GM23248 (cell line): ENCODE data around the gene CLIC4. TPM values are rescaled to one million over a fixed set of nuclear protein-coding genes. Genes with fewer than 3 reads are reported as not detected.

Experiments used
- DNase-seq: peaks from one replicate; pipeline ENCODE4 v3.0.0-alpha.2; 2015
- H2AFZ ChIP-seq: fragments of 200-600 bp; sonication (generic); 2 replicates; pipeline ENCODE4 v1.6.1; 2016; ENCODE audit warnings: antibody characterized with exemption
- H3F3A ChIP-seq: fragments of 200-600 bp; sonication (generic); 2 replicates; pipeline ENCODE4 v1.6.1; 2016; ENCODE audit warnings: mild to moderate bottlenecking, antibody characterized with exemption, mixed run types; ENCODE audit not compliant: insufficient read depth
- H3K27ac ChIP-seq: fragments of 200-600 bp; sonication (generic); 2 replicates; pipeline ENCODE4 v1.5.1; 2016; ENCODE audit warnings: mild to moderate bottlenecking
- H3K27me3 ChIP-seq: fragments of 200-600 bp; sonication (generic); replicated peaks from 2 replicates; pipeline ENCODE4 v1.6.1; 2016; ENCODE audit warnings: mild to moderate bottlenecking; ENCODE audit not compliant: insufficient read depth
- H3K36me3 ChIP-seq: fragments of 200-600 bp; sonication (generic); 2 replicates; pipeline ENCODE4 v1.6.1; 2016; ENCODE audit warnings: low read depth, mild to moderate bottlenecking
- H3K4me1 ChIP-seq: fragments of 200-600 bp; sonication (generic); 2 replicates; pipeline ENCODE4 v1.6.1; 2016; ENCODE audit warnings: mild to moderate bottlenecking; ENCODE audit not compliant: insufficient read depth
- H3K4me2 ChIP-seq: fragments of 200-600 bp; sonication (generic); one replicate; pipeline ENCODE4 v1.6.1; 2016; ENCODE audit warnings: mild to moderate bottlenecking; ENCODE audit not compliant: unreplicated experiment
- H3K4me3 ChIP-seq: fragments of 200-600 bp; sonication (generic); 2 replicates; pipeline ENCODE4 v1.5.1; 2016; ENCODE audit warnings: mild to moderate bottlenecking
- H3K79me2 ChIP-seq: fragments of 200-600 bp; sonication (generic); 2 replicates; pipeline ENCODE4 v1.6.1; 2016; ENCODE audit warnings: mild to moderate bottlenecking; ENCODE audit not compliant: insufficient read depth
- H3K9ac ChIP-seq: fragments of 200-600 bp; sonication (generic); 2 replicates; pipeline ENCODE4 v1.6.1; 2016; ENCODE audit warnings: mild to moderate bottlenecking
- H3K9me2 ChIP-seq: fragments of 200-600 bp; sonication (generic); 2 replicates; pipeline ENCODE4 v1.6.1; 2016; ENCODE audit warnings: mixed run types, mild to moderate bottlenecking, moderate library complexity; ENCODE audit not compliant: insufficient read depth
- H3K9me3 ChIP-seq: fragments of 200-600 bp; sonication (generic); one replicate; pipeline ENCODE4 v1.6.1; 2017; ENCODE audit warnings: low read depth
- H4K20me1 ChIP-seq: fragments of 200-600 bp; sonication (generic); 2 replicates; pipeline ENCODE4 v1.6.0; 2016; ENCODE audit not compliant: insufficient read depth
- EZH2 ChIP-seq: fragments of 200-600 bp; sonication (generic); IDR thresholded peaks from 2 replicates; pipeline ENCODE4 v1.6.1; 2018; ENCODE audit warnings: antibody characterized with exemption, mild to moderate bottlenecking; ENCODE audit not compliant: insufficient read depth, poor library complexity, severe bottlenecking
- EZH2phosphoT487 ChIP-seq: fragments of 200-600 bp; sonication (generic); IDR thresholded peaks from 2 replicates; pipeline ENCODE4 v1.6.1; 2018; ENCODE audit warnings: antibody characterized with exemption, moderate library complexity, mild to moderate bottlenecking, low read depth; ENCODE audit not compliant: insufficient read depth
- WGBS, 2 experiments: methylation state at CpG; one replicate each; pipeline ENCODE4 v1.1.6; 2015 to 2017; ENCODE audit warnings: low lambda C conversion rate in 2 of 2, low coverage in 1 of 2; ENCODE audit errors: missing lambda C conversion rate in 2 of 2; 5-methylcytosine and 5-hydroxymethylcytosine counted together
- in situ Hi-C: fragments of 300-500 bp; cut with MboI; formaldehyde crosslinking; loops from 2 replicates; pipeline ENCODE4 v1.15.0; 2020
- polyA plus RNA-seq: library from polyadenylated mRNA; unstranded; fragments of >200 nt; fragmentation: Nextera tagmentation; extraction: Ambion mirVana; gene quantifications from 2 replicates; pipeline ENCODE4 v1.2.1, GENCODE V29; 2016
- total RNA-seq: library from RNA; depleted of rRNA; stranded (reverse); fragments of >200 nt; shearing (Covaris generic); gene quantifications from 2 replicates; pipeline ENCODE4 v1.2.3, GENCODE V29; 2014

The CLIC4 gene
- total and polyA plus RNA-seq, 2 experiments from 2014 or later = 1,380 to 1,665 TPM

DNA sequence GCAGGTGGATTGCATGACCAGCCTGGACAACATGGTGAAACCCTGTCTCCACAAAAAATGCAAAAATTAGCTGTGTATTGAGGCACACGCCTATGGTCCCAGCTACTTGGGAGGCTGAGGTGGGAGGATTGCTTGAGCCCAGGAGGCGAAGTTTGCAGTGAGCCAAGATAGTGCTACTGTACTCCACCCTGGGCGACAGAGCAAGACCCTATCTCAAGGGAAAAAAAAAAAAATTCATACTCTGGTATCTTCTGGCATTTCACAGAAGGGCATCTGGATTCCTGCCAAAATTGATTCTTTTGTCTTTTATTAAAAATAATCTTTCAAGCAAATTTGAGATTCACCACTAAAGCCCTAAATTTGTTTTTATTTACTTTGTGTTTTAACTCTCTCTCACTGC lies 19.2 kb downstream of the CLIC4 start:
- Histone ChIP-seq H3K4me3 (no peak overlapping the region), H3K27me3 (no peaks in the 10 kb centered on the region), H3K9me3 (no peaks in the 10 kb centered on the region), H3K9ac (no peak overlapping the region), H4K20me1 (peaks cover 43% of the 10 kb centered on the region), H3F3A (peaks cover 88% of the 10 kb centered on the region), H3K4me2 (peak overlapping the region; percentile 60), H3K27ac (peak overlapping the region; percentile 61; the same call in 1 of the 2 replicates), H2AFZ (no peak overlapping the region), H3K9me2 (no peaks in the 10 kb centered on the region), H3K4me1 (peaks cover 92% of the 10 kb centered on the region), H3K36me3 (peaks cover 24% of the 10 kb centered on the region), H3K79me2 (peaks cover 100% of the 10 kb centered on the region)
- WGBS, 2 experiments = 67 to 73% methylated on average over 3 of the region's 3 CpGs
- in situ Hi-C loops = no loop called here
- DNase-seq = no peak
- no peak for TF ChIP-seq EZH2
- no peak for TF ChIP-seq EZH2phosphoT487

DNA sequence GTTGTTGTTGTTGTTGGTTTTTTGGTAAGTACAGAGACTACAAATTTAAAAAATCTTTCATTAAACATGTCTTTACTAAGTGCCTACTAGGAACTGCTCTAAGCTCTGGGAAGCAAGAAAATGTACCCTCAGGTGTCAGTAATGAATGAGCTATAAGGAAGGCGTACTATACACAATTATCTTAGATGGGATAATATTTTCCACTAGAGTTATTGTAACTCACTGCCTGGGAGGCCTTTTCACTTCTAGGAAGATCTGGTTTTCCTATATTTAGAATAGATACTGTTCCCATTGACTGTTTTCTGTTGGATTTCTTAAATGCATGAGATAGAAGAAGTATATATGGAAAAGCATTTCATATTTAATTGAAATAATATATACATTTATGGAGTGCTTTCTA lies 19.6 kb downstream of the CLIC4 start:
- WGBS, 2 experiments = 94 to 100% methylated on average over 1 of the region's 1 CpG
- Histone ChIP-seq H3K9me2 (no peaks in the 10 kb centered on the region), H3K9ac (peak overlapping the region; percentile 16), H3K27me3 (no peaks in the 10 kb centered on the region), H3K4me2 (peak overlapping the region; percentile 60), H3K4me3 (no peak overlapping the region), H3K9me3 (no peaks in the 10 kb centered on the region), H2AFZ (no peak overlapping the region), H3K4me1 (peaks cover 92% of the 10 kb centered on the region), H3K27ac (peak overlapping the region; percentile 61), H3K36me3 (peaks cover 20% of the 10 kb centered on the region), H4K20me1 (peaks cover 41% of the 10 kb centered on the region), H3F3A (peaks cover 88% of the 10 kb centered on the region), H3K79me2 (peaks cover 100% of the 10 kb centered on the region)
- in situ Hi-C loops = no loop called here
- no peak for DNase-seq
- TF ChIP-seq EZH2phosphoT487 (no peak), EZH2 (no peak)

DNA sequence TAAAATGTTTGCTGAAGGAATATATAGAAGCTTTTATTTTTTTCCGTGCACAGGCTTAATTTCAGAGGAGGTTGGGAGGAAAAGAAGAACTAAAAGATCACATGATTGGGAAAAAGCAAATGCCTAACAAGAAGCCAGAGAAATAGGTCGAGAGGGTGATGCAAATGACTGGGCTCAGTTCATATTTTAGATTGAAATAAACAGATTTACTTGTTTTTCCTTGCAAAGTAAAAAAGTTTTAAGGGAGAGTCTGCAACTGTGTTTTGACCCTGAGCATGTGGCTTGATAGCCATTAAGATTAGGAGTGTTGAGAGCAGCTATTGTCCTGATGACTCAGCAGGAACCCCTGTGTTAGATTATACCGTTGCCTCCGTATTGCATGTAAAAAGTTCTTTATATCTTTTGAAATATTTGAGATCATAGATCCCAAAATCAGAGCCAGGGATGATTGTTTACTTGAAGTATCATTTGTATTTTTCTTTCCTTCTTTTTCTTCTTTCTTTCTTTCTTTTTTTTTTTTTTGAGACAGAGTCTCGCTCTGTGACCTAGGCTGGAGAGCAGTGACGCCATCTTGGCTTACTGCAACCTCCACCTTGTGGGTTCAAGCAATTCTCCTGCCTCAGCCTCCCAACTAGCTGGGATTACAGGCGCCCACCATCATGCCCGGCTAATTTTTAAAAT lies 20.2 kb downstream of the CLIC4 start:
- peak overlapping the region; percentile 16 for H3K9ac ChIP-seq
- peak; percentile 77 for DNase-seq
- peaks cover 88% of the 10 kb centered on the region for H3F3A ChIP-seq
- H3K4me1 ChIP-seq = peaks cover 91% of the 10 kb centered on the region
- peak overlapping the region; percentile 60 for H3K4me2 ChIP-seq
- H3K79me2 ChIP-seq = peaks cover 100% of the 10 kb centered on the region
- H2AFZ ChIP-seq = no peak overlapping the region
- peaks cover 14% of the 10 kb centered on the region; the same call in 1 of the 2 replicates for H3K36me3 ChIP-seq
- TF ChIP-seq EZH2 (no peak), EZH2phosphoT487 (no peak)
- H3K27me3 ChIP-seq = no peaks in the 10 kb centered on the region
- H3K4me3 ChIP-seq = no peak overlapping the region
- H3K27ac ChIP-seq = peak overlapping the region; percentile 61
- in situ Hi-C loops = no loop called here
- H3K9me2 ChIP-seq = no peaks in the 10 kb centered on the region
- no peaks in the 10 kb centered on the region for H3K9me3 ChIP-seq
- peaks cover 37% of the 10 kb centered on the region for H4K20me1 ChIP-seq
- WGBS, 2 experiments = 51 to 53% methylated on average over 8 of the region's 8 CpGs

DNA sequence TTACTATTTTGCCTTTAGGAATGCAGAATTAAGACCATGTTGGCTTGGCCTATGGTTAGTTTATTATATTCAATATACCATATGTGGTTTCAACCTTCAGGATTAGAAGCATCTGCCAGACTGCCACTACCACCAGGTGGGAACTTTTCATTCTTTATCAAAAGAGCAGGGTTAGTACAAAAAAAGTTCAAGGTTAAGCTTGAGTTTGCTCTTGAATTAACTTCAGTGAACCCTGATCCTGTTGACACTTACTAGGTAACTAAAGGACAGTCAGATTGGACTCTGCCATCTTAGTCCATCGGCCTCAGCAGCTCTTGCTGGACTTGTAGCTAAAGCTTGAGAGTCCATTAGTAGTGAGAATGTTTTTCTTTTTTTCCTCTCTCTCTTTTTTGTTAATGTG lies 22.1 kb downstream of the CLIC4 start:
- Histone ChIP-seq H3K36me3 (peaks cover 16% of the 10 kb centered on the region; the same call in 1 of the 2 replicates), H4K20me1 (peaks cover 30% of the 10 kb centered on the region), H3K4me1 (peaks cover 91% of the 10 kb centered on the region), H3K27me3 (no peaks in the 10 kb centered on the region), H2AFZ (no peak overlapping the region), H3K9ac (no peak overlapping the region), H3K27ac (peak overlapping the region; percentile 9; the same call in 1 of the 2 replicates), H3K4me3 (no peak overlapping the region), H3K4me2 (no peak overlapping the region), H3K9me3 (no peaks in the 10 kb centered on the region), H3K9me2 (no peaks in the 10 kb centered on the region), H3K79me2 (peaks cover 100% of the 10 kb centered on the region), H3F3A (peaks cover 87% of the 10 kb centered on the region)
- DNase-seq = no peak
- no peak for TF ChIP-seq EZH2
- no peak for TF ChIP-seq EZH2phosphoT487
- 100% methylated on average over 1 of the region's 1 CpG for WGBS, 2 experiments
- in situ Hi-C loops = no loop called here
